ENCODE data around the gene MED28.

- TF ChIP-seq NFYA (IDR thresholded peaks at IDR 0.05; ENCODE audit: borderline replicate concordance, low read depth, low read length): no peak
- TF ChIP-seq CEBPB (IDR thresholded peaks at IDR 0.05; ENCODE audit: borderline replicate concordance in 1 of 2, low read depth in 2 of 2, low read length in 2 of 2): no peak
- no peak for TF ChIP-seq ZZZ3 (IDR thresholded peaks at IDR 0.05; ENCODE audit: control insufficient read depth, insufficient read length, low read depth)
- no peak for TF ChIP-seq RB1 (IDR thresholded peaks at IDR 0.05; ENCODE audit: borderline replicate concordance)
- TF ChIP-seq, protein P1, sequence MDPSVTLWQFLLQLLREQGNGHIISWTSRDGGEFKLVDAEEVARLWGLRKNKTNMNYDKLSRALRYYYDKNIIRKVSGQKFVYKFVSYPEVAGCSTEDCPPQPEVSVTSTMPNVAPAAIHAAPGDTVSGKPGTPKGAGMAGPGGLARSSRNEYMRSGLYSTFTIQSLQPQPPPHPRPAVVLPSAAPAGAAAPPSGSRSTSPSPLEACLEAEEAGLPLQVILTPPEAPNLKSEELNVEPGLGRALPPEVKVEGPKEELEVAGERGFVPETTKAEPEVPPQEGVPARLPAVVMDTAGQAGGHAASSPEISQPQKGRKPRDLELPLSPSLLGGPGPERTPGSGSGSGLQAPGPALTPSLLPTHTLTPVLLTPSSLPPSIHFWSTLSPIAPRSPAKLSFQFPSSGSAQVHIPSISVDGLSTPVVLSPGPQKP (IDR thresholded peaks at IDR 0.05; ENCODE audit: low read depth, low read length): no peak
- TF ChIP-seq, protein P2, sequence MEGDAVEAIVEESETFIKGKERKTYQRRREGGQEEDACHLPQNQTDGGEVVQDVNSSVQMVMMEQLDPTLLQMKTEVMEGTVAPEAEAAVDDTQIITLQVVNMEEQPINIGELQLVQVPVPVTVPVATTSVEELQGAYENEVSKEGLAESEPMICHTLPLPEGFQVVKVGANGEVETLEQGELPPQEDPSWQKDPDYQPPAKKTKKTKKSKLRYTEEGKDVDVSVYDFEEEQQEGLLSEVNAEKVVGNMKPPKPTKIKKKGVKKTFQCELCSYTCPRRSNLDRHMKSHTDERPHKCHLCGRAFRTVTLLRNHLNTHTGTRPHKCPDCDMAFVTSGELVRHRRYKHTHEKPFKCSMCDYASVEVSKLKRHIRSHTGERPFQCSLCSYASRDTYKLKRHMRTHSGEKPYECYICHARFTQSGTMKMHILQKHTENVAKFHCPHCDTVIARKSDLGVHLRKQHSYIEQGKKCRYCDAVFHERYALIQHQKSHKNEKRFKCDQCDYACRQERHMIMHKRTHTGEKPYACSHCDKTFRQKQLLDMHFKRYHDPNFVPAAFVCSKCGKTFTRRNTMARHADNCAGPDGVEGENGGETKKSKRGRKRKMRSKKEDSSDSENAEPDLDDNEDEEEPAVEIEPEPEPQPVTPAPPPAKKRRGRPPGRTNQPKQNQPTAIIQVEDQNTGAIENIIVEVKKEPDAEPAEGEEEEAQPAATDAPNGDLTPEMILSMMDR (IDR thresholded peaks at IDR 0.05 in 2 of 3, conservative IDR thresholded peaks at IDR 0.05 in 1 of 3; ENCODE audit: control insufficient read depth in 2 of 3, extremely low read depth in 1 of 3, insufficient read depth in 1 of 3, low read depth in 3 of 3, low read length in 3 of 3): no peak
- TF ChIP-seq, protein P3, sequence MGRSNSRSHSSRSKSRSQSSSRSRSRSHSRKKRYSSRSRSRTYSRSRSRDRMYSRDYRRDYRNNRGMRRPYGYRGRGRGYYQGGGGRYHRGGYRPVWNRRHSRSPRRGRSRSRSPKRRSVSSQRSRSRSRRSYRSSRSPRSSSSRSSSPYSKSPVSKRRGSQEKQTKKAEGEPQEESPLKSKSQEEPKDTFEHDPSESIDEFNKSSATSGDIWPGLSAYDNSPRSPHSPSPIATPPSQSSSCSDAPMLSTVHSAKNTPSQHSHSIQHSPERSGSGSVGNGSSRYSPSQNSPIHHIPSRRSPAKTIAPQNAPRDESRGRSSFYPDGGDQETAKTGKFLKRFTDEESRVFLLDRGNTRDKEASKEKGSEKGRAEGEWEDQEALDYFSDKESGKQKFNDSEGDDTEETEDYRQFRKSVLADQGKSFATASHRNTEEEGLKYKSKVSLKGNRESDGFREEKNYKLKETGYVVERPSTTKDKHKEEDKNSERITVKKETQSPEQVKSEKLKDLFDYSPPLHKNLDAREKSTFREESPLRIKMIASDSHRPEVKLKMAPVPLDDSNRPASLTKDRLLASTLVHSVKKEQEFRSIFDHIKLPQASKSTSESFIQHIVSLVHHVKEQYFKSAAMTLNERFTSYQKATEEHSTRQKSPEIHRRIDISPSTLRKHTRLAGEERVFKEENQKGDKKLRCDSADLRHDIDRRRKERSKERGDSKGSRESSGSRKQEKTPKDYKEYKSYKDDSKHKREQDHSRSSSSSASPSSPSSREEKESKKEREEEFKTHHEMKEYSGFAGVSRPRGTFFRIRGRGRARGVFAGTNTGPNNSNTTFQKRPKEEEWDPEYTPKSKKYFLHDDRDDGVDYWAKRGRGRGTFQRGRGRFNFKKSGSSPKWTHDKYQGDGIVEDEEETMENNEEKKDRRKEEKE (IDR thresholded peaks at IDR 0.05): no peak
- TF ChIP-seq, protein P4, sequence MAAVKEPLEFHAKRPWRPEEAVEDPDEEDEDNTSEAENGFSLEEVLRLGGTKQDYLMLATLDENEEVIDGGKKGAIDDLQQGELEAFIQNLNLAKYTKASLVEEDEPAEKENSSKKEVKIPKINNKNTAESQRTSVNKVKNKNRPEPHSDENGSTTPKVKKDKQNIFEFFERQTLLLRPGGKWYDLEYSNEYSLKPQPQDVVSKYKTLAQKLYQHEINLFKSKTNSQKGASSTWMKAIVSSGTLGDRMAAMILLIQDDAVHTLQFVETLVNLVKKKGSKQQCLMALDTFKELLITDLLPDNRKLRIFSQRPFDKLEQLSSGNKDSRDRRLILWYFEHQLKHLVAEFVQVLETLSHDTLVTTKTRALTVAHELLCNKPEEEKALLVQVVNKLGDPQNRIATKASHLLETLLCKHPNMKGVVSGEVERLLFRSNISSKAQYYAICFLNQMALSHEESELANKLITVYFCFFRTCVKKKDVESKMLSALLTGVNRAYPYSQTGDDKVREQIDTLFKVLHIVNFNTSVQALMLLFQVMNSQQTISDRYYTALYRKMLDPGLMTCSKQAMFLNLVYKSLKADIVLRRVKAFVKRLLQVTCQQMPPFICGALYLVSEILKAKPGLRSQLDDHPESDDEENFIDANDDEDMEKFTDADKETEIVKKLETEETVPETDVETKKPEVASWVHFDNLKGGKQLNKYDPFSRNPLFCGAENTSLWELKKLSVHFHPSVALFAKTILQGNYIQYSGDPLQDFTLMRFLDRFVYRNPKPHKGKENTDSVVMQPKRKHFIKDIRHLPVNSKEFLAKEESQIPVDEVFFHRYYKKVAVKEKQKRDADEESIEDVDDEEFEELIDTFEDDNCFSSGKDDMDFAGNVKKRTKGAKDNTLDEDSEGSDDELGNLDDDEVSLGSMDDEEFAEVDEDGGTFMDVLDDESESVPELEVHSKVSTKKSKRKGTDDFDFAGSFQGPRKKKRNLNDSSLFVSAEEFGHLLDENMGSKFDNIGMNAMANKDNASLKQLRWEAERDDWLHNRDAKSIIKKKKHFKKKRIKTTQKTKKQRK (IDR thresholded peaks at IDR 0.05; ENCODE audit: low read depth, low read length): no peak
- TF ChIP-seq CHD4 (IDR thresholded peaks at IDR 0.05): no peak
- TF ChIP-seq BRCA1 (IDR thresholded peaks at IDR 0.05; ENCODE audit: low read depth, low read length): no peak
- no peak for TF ChIP-seq POLR2A (IDR thresholded peaks at IDR 0.05; ENCODE audit: low read depth, low read length)
- TF ChIP-seq SUPT20H (IDR thresholded peaks at IDR 0.05; ENCODE audit: borderline replicate concordance, control insufficient read depth, low read depth, low read length): no peak
- TF ChIP-seq EGR1 (IDR thresholded peaks at IDR 0.05; ENCODE audit: borderline replicate concordance in 1 of 2, low read depth in 2 of 2, low read length in 2 of 2): no peak
Measured at GRCh38 chr4:17665852-17666251, 51.4 kb downstream of the MED28 start.

Data from GM12878 (cell line).